HepG2 (cell line): ENCODE measurements around the gene RRP36. TPM values are rescaled to one million over a fixed set of nuclear protein-coding genes. Genes with fewer than 3 reads are reported as not detected.

ENCODE experiments used
- ARID4A ChIP-seq: sonication (generic); formaldehyde crosslinking; IDR thresholded peaks from 2 replicates; pipeline ENCODE4 v1.5.0; 2020; ENCODE audit warnings: mild to moderate bottlenecking, missing genetic modification reagents, borderline replicate concordance
- ARNT2 ChIP-seq: sonication (generic); formaldehyde crosslinking; IDR thresholded peaks from 2 replicates; pipeline ENCODE4 v1.8.0; 2022; ENCODE audit warnings: mild to moderate bottlenecking, low read depth, missing genetic modification reagents, moderate library complexity
- ATAD3A ChIP-seq: sonication (generic); formaldehyde crosslinking; IDR thresholded peaks from 2 replicates; pipeline ENCODE4 v1.4.0; 2020; ENCODE audit warnings: missing genetic modification reagents
- FOSL2 ChIP-seq: sonication (generic); formaldehyde crosslinking; IDR thresholded peaks from 2 replicates; pipeline ENCODE4 v1.4.0; 2020; ENCODE audit warnings: missing genetic modification reagents
- FOXK2 ChIP-seq: fragments of 450-650 bp; IDR thresholded peaks from 2 replicates; pipeline ENCODE4 v1.6.1; 2016
- HES4 ChIP-seq: sonication (generic); formaldehyde crosslinking; IDR thresholded peaks from 2 replicates; pipeline ENCODE4 v1.9.0; 2021; ENCODE audit warnings: mild to moderate bottlenecking, missing genetic modification reagents, borderline replicate concordance
- HIC2 ChIP-seq: sonication (generic); formaldehyde crosslinking; IDR thresholded peaks from 2 replicates; pipeline ENCODE4 v1.9.0; 2022; ENCODE audit warnings: low read depth, missing genetic modification reagents
- MZF1 ChIP-seq: sonication (generic); formaldehyde crosslinking; IDR thresholded peaks from 2 replicates; pipeline ENCODE4 v1.8.1; 2023; ENCODE audit warnings: mild to moderate bottlenecking, missing genetic modification reagents, borderline replicate concordance
- NR2F2 ChIP-seq: IDR thresholded peaks from 2 replicates; pipeline ENCODE4 v1.6.1; 2012; ENCODE audit warnings: low read depth, inconsistent platforms, borderline replicate concordance
- RFX3 ChIP-seq: IDR thresholded peaks from 2 replicates; pipeline ENCODE4 v1.6.1; 2016; ENCODE audit warnings: missing biosample characterization, missing genetic modification reagents
- SNRNP70 ChIP-seq: fragments of 200-400 bp; formaldehyde crosslinking; IDR thresholded peaks from 2 replicates; pipeline ENCODE4 v1.6.1; 2017; ENCODE audit warnings: mild to moderate bottlenecking, low read depth, low read length, moderate library complexity
- YEATS2 ChIP-seq: sonication (generic); formaldehyde crosslinking; IDR thresholded peaks from 2 replicates; pipeline ENCODE4 v1.4.0; 2020; ENCODE audit warnings: missing genetic modification reagents, borderline replicate concordance
- ZBTB7B ChIP-seq: sonication (generic); formaldehyde crosslinking; IDR thresholded peaks from 2 replicates; pipeline ENCODE4 v1.4.0; 2020; ENCODE audit warnings: missing genetic modification reagents
- ZNF230 ChIP-seq: sonication (generic); formaldehyde crosslinking; IDR thresholded peaks from 2 replicates; pipeline ENCODE4 v1.4.0; 2020; ENCODE audit warnings: mild to moderate bottlenecking, missing genetic modification reagents
- ZNF275 ChIP-seq: sonication (generic); formaldehyde crosslinking; IDR thresholded peaks from 2 replicates; pipeline ENCODE4 v1.8.0; 2022; ENCODE audit warnings: missing genetic modification reagents, mild to moderate bottlenecking, inconsistent platforms, borderline replicate concordance
- ZNF281 ChIP-seq: sonication (generic); formaldehyde crosslinking; IDR thresholded peaks from 2 replicates; pipeline ENCODE4 v1.4.0; 2020; ENCODE audit warnings: missing genetic modification reagents, borderline replicate concordance
- ZNF749 ChIP-seq: sonication (generic); formaldehyde crosslinking; IDR thresholded peaks from 2 replicates; pipeline ENCODE4 v1.8.0; 2022; ENCODE audit warnings: mild to moderate bottlenecking, missing genetic modification reagents, moderate library complexity, borderline replicate concordance
- polyA plus RNA-seq, 8 experiments: library from polyadenylated mRNA; depleted of rRNA in 3 of 8; stranded (reverse) in 7 of 8; unstranded in 1 of 8; fragments of >200 nt; fragmentation: Illumina TruSeq in 4 of 8; extraction: Trizol in 4 of 8; gene quantifications; 2 replicates each; pipeline versions ENCODE4 v1.2.1 to v1.2.3, GENCODE V29; 2011 to 2016; ENCODE audit warnings: low read depth in 4 of 8, missing spikeins in 1 of 8, mixed read lengths in 1 of 8; ENCODE audit not compliant: insufficient read depth in 1 of 8
- total RNA-seq, 5 experiments: library from RNA; depleted of rRNA; stranded (reverse); fragments of >200 nt; fragmentation: Illumina TruSeq; extraction: Trizol; gene quantifications; 2 replicates each; pipeline ENCODE4 v1.2.3, GENCODE V29; 2016; ENCODE audit warnings: low read depth in 1 of 5

The RRP36 gene
- total and polyA plus RNA-seq, 2 of the 13 experiments (the other 11 are each of a cell fraction or from before 2014, with no cell fraction given), result 29.5 to 144 TPM

GRCh38 chr6:43013843-43014433 is 7.5 kb upstream of the RRP36 start, which contains the start of the genes KLHDC3 and MEA1 (continued):
- TF ChIP-seq ZNF281 (peak; percentile 72; the same call in 1 of the 2 replicates), ATAD3A (no peak), YEATS2 (peak; percentile 85), RFX3 (CRISPR knock-in tag) (peak; percentile 32; the same call in 1 of the 2 replicates), HIC2 (CRISPR knock-in tag) (0 out of 2 replicates have a peak, but pooled peaks have one; percentile 17), NR2F2 (no peak; the same call in 1 of the 2 replicates), ZBTB7B (CRISPR knock-in tag) (no peak), ZNF275 (CRISPR knock-in tag) (no peak), ARNT2 (peak; percentile 81), ZNF230 (peak; percentile 56; the same call in 1 of the 2 replicates), ARID4A (peak; percentile 94), HES4 (peak; percentile 87; the same call in 1 of the 2 replicates), FOSL2 (CRISPR knock-in tag) (peak; percentile 54; the same call in 1 of the 2 replicates), SNRNP70 (no peak), MZF1 (CRISPR knock-in tag) (no peak), ZNF749 (no peak; the same call in 1 of the 2 replicates), FOXK2 (peak; percentile 96)
